A375 (cell line): Measurements from ENCODE around the gene PPP1R3G. TPM values are rescaled to one million over a fixed set of nuclear protein-coding genes. Genes with fewer than 3 reads are reported as not detected.

Source experiments
- total RNA-seq: library from RNA; depleted of rRNA; stranded (reverse); fragments of >200 nt; shearing (Covaris generic); gene quantifications from 2 replicates; pipeline ENCODE4 v1.2.3, GENCODE V29; 2014; rRNA removed

Gene PPP1R3G
- total RNA-seq = 0.08 TPM in 1 of 2 replicates, not detected in the other

DNA sequence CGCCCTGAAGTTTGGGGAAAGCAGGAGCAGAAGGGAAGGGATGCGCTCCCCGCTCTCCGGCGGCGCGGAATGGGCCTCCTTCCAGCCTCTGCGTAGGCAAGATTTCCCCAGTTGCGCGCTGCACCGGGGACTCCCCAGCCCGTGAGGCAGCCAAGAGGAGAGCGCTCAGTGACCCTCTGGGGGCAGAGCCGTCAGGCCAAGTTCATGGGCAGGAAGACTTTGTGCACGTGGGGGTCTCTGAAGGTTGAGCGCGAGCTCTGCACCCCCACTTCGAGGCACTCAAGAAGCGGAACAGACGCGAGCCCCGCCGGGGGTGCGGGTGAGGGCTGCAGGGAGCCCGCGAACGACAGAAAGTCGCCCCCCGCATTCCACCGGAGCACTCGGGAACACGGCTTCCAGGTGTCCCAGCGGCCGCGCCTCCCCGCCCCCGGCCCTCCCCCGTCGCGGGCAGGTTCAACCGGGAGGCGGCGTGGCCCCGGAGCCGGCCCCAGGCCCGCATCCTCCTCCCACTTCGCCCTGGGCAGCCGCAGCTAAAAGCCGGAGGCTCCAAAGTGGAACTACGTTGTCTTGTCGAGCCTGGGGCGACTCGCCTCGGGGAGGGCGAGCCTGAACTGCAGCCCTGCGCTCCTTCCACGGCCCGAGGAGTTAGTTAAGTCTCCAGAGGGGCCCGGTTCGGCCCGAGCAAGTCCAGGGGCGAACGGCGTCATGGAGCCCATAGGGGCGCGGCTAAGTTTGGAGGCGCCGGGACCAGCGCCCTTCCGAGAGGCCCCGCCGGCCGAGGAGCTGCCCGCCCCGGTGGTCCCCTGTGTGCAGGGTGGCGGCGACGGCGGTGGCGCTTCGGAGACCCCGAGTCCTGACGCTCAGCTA, at the start of gene PPP1R3G:
PPP1R3G (plus strand) TSS at position 561 of the 867 bp plus-strand sequence; CDS start at position 706, 145 bp downstream.

Other genes with a start within 250 kb of the PPP1R3G start
- 11.2 and 14.9 TPM in 2 replicates for gene RPP40, start 81.3 kb upstream of the PPP1R3G start, total RNA-seq
- gene LYRM4, start 175.6 kb downstream of the PPP1R3G start, total RNA-seq = 7.5 and 8.8 TPM in 2 replicates
- 12.7 and 12.9 TPM in 2 replicates for gene FARS2, start 176.2 kb downstream of the PPP1R3G start, total RNA-seq